NCI-H446 (cell line): ENCODE measurements around the gene VKORC1L1.
A peak's percentile ranks its signal among the peaks of the same experiment; 100 is the strongest.
"Not testable (repeated sequence)": the region's sequence is repeated elsewhere in the genome, so short reads cannot be mapped to it uniquely, and the experiment has no call there.

Source experiments
- DNase-seq, 2 experiments: peaks; one replicate each; lab custom pipeline; 2025; lab: John Stamatoyannopoulos, UW

The VKORC1L1 gene

DNA sequence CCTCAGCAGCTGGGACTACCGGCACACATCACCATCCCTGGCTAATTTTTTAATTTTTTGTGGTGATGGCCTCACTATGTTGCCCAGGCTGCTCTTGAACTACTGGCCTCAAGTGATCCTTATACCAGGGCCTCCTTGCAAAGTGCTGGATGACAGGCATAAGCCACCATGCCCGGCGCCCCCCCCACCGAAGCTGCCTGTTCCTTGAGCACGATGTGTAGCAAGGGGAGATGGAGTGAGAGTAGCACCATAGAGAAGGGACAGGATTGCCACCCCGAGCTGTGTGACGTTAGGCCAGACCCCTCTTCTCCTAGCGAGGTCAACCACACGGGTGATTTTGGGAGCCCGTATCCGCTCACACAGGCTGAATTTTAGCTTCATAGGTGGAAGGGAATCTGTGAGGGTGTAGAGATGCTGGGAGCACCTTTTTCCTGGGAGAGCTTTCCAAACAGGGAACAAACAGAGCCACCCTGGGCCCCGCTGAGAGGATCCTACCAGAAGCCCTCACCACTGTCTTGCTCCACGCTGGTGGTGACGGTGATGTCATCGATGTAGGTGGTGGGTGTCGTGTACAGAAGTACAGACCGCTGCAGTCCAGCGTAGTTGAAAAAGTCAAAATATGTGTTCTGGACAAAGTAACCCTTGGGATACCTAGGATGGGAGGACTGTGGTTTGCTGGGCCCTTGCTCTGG is 106.2 kb downstream of the VKORC1L1 start:
- no peak for DNase-seq

DNA sequence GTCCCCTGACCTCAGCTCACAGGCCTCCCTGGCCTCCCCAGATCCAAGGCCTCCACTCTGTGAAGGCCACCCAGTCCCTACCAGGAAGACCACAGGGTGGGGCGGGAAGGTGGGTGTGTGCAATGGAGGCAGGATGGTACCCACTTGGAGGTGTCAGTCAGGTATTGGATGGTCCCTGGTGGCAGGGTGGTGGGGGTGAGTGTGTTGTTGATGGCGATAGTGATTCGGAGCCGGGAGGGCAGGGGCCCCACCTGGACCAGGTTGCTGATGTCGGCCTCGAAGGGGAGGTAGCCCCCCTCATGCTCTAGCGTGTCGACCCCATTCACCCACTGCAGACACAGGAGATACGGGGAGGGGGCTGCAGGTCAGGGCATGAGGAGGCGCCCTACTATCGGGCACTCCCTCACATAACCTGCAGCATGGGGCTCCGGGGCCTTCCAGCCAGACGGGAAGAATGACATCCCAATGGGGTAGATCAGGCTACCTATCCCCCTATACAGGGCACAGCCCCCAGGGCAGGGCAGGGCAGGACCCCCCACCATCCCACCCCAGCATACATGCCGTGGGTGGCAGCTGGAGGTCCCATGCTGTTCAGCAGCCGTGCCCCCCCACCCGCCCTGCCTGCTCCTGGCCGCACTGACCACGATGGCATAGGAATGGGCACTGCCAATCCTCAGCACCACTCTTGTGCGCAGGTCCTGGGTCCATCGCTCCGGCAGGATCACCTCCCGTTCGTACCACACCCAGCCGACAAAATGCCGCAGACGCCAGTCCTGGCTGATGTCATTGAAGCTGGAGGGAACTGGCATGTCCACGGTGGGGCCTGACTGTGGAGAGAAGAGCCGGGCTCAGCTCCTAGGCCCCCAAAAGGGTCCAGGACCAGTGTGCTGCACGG is 107.0 kb downstream of the VKORC1L1 start:
- no peak for DNase-seq

DNA sequence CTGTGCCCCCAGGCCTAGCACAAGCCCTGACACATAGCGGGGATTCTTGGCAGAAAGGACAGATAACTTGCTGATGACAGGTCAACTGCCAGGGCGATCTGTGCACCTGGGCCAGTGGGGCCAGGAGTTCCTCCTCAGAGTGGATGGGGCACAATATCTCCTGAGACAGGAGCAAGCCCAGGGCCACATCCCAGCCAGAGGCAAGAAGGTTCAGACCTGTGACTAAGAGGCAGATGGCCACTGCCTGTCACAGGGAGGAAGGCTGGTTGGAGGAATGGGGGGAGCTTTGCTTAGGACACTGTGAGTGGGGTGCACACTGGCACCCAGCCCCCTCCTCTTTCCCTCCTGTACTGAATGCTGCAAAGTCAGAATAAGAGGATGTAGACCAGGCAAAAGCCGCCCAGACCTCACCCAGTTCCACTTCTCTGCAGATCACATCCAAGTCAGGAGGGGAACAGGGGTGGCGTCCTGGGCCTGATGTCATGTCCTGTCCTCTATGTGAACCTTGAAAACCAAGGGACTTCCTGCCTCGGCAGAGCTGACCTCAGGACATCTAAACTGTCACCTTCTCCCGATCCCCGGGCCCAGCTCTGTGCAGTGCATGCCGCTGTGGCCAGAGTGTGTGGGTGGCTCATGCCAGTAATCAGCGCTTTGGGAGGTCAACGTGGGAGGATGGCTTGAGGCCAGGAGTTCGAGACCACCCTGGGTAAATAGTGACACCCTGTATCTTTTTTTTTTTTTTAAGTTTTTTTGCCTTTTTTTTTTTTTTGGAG is 107.8 kb downstream of the VKORC1L1 start:
- no peak for DNase-seq

DNA sequence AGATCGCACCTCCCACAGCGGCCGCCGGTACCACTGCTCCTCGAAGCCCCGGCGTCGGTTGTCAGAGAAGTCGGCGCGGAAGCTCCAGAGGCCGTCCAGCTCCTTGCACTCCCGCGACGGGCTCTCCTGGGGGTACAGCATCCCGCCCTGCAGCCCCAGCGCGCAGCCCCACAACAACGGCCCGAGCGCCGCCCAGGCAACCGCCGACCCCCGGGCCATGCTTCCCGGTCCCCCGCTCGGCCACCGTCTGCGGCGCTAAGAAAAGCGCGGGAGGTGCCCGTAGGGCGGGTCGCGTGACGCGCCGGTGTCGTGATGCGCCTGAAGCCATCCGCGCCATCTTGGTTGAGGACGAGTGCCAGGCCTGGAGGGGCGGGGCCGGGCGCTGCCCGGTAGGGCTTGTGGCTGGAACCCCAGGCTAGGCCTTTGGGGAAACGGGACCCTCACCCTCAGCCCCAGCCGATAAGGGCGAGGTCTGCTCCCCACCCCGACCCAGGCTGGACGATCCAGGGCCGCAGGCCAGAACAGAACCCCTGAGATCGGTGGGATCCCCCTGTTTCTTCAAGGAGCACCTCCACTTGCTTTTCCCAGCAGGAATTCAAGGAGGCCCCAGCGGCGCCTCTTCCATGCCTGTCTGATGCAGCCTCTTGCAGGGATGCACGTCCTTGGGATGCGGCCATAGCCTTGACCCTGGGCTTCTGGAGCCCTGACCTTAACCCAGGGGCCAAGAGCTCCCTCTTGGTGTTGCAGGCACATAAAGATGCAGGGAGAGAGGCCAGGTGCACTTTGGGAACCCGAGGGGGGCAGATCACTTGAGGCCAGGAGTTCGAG is 109.3 kb downstream of the VKORC1L1 start, which contains the start of gene GUSB:
Gene GUSB (minus strand): TSS at position 249 of the 828 bp plus-strand sequence. CDS start 30 bp downstream, at position 219.
- DNase-seq: peak; percentile 74 to 93

DNA sequence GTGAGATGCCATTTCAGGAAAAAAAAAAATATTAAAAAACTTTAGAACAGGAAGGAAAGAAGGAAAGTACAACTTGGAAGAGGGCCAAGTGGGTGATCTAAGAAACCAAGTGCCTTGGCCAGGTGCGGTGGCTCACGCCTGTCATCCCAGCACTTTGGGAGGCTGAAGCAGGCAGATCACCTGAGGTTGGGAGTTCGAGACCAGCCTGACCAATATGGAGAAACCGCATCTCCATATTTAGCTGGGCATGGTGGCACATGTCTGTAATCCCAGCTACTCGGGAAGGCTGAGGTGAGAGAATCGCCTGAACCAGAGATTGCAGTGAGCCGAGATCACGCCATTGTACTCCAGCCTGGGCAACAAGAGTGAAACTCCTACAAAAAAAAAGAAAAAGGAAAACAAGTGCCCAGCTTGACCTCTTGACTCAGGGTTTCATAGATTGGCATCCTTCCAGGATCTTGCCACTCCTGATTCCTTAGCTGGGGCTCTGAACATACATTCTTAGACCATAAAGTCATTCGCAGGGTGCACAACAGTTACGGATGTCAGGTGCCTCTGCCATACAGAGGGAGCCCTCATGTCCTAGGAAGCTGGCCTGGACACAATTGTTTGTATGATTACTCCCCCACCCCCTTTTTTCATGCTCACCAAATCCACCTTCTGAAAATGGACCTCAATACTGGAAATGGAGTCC is 111.2 kb downstream of the VKORC1L1 start:
- no peak for DNase-seq

DNA sequence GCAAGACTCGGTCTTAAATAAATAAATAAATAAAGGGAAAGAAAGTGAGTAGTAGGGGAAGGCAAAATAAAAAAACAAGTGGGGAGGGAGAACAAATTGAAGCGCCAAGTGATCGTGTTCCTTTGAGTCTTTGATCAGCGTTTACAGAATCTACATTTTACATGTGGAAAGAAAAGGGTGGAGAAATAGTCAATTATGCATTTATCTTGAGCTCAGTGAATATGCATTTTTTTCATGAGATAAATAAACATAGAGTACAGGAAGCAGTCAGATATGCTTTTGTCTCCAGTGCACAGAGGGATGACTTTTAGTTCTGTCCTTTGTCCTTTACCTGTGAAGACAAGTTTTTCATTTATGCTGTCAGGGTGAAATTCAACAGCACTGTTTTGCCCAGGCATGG is 115.2 kb downstream of the VKORC1L1 start:
- no peak for DNase-seq

DNA sequence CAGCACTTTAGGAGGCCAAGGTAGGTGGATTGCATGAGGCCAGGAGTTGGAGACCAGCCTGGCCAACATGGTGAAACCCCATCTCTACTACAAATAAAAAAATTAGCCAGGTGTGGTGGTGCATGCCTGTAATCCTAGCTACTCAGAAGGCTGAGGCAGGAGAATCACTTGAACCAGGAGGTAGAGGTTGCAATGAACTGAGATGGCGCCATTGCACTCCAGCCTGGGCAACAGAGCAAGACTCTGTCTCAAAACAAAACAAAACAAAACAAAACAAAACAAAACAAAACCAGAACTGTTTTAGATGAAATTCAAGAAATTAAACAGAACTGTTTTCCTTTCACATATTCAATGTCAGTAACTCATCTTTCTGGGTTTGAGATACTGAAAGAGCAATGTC is 115.6 kb downstream of the VKORC1L1 start:
- not testable (repeated sequence) for DNase-seq

DNA sequence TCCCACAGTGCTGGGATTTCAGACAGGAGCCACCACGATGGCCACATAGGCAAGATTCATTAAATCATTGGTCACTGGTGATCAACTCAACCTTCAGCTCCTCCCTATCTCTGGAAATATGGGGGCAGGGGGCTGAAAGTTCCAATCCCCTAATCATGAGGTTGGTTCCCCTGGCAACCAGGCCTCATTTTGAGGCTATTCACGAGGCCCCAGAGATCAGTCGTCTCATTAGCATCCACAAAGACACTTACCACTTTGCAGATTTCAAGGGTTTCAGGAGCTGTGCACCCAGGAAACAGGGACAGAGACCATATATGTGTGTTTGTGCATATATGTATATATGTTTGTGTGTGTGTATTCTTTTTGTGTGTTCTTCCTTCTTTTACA is 116.8 kb downstream of the VKORC1L1 start:
- no peak for DNase-seq

DNA sequence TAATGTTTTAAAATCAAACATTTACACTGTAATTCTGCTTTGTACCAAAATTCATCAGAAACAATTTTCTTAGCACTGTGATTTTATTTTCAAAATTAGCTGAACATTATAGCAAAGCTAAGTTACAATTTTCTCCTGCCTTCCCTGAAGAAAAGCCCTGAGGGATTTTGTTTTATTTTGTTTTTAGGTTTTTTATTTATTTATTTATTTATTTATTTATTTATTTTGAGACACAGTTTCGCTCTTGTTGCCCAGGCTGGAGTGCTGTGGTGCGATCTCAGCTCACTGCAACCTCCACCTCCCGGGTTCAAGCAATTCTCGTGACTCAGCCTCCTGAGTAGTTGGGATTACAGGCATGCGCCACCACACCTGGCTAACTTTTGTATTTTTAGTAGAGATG is 119.0 kb downstream of the VKORC1L1 start:
- not testable (repeated sequence) for DNase-seq

DNA sequence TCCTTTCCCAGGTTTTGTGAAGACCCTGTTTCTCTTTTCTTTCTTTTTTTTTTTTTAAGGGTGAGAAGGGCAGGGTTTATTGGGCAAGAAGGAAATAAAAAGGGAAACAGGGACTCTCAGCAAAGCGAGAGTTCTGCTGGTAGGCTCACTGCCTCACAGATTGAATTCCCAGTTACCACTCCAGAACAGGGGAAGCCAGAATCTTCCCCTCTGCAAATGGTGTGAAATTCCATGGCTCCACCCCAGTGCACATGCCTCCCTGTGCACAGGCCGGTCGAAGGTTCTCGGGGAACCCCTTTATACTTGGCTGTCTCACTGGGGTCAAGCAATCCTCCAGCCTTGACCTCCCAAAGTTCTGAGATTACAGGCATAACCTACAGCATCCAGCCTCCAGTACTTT is 119.7 kb downstream of the VKORC1L1 start:
- no peak for DNase-seq

DNA sequence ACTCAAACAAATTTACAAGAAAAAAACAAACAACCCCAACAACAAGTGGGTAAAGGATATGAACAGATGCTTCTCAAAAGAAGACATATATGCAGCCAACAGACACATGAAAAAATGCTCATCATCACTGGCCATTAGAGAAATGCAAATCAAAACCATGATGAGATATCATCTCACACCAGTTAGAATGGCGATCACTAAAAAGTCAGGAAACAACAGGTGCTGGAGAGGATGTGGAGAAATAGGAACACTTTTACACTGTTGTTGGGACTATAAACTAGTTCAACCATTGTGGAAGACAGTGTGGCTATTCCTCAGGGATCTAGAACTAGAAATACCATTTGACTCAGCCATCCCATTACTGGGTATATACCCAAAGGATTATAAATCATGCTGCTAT is 122.1 kb downstream of the VKORC1L1 start:
- not testable (repeated sequence) for DNase-seq

DNA sequence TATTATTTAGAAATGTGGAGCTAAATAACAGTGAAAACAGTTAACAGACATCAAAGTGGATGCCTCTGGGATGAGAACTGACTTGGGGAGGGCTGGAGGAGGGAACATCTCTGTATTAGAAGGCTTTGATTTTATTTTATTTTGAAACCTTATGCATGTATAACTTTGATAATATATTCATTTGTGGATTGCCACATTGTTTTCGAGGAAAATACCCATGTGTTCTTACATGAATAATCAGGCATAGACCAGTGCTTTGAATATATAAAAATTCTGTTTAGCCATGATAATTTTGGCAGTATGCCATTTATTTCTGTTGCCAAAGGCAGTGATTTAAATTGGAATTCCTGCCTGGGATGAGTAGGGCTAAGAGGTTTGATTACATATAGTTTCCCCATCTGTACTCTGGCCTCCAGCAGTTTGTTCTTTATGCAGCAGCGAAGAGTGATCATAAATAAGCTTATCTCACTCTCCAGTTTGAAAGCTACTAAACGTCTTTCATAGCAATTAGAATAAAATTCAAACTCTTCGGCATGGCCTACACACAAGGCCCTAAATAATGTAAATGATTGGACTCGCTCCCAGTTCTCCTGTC is 128.0 kb downstream of the VKORC1L1 start:
- DNase-seq: not testable (repeated sequence)

DNA sequence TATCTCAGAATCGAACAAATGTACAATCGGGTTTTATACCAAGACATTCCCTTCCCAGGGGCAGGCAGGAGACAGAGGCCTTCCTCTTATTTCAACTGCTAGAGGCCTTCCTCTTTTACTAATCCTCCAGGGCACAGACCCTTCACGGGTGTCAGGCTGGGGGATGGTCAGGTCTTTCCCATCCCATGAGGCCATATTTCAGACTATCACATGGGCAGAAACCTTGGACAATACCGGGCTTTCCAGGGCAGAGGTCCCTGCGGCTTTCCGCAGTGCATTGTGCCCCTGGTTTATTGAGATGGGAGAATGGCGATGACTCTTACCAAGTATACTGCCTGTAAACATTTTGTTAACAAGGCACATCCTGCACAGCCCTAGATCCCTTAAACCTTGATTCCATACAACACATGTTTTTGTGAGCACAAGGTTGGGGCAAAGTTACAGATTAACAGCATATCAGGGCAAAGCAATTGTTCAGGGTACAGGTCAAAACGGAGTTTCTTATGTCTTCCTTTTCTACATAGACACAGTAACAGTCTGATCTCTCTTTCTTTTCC is 132.3 kb downstream of the VKORC1L1 start:
- DNase-seq: not testable (repeated sequence)

DNA sequence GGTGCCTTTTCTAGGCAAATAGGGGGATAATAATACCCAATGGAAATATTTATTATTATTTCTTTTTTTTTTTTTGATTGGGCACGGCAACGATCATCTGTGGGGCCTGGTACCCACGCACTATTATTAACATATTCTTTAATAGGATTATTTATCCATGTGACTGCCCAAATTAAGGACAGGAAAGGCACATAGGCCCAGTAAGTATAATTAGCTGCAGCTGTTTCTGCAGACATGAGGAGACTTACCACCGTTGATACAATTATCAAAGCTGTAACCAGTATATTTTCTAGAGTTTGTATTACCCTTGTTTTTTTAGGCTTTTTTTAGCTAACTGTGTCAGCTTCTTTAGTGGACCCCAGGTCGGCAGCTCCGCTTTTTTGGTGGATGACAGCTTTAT is 134.4 kb downstream of the VKORC1L1 start:
- DNase-seq: no peak
